Natural killer cell (primary cell): ENCODE data around the gene LARP1B. TPM values are rescaled to one million over a fixed set of nuclear protein-coding genes. Genes with fewer than 3 reads are reported as not detected.
"Not testable (repeated sequence)": the region's sequence is repeated elsewhere in the genome, so short reads cannot be mapped to it uniquely, and the experiment has no call there.

ENCODE experiments used
- ATAC-seq, 3 donors: fragments of 150-1000 bp in 2 of 3; fragments of 200-7000 bp in 1 of 3; cut with Tn5 transposase; 1 replicate in 1 of 3; 2 replicates in 2 of 3; pipeline ENCODE4 v1.10.0; 2021; ENCODE audit warnings: mild to moderate bottlenecking in 2 of 3, moderate library complexity in 2 of 3
- DNase-seq, 2 donors: peaks; one replicate each; pipeline versions ENCODE4 v3.0.0 to v3.0.0-alpha.2; 2013 to 2021; ENCODE audit warnings: mixed read lengths in 1 of 2
- H3K27ac ChIP-seq: one replicate; pipeline ENCODE4 v1.5.1; 2013; ENCODE audit warnings: mild to moderate bottlenecking, low read length
- H3K27me3 ChIP-seq: one replicate; pipeline ENCODE4 v1.6.1; 2013; ENCODE audit warnings: low read length; ENCODE audit not compliant: control insufficient read depth, insufficient read depth
- H3K36me3 ChIP-seq: one replicate; pipeline ENCODE4 v1.6.1; 2013; ENCODE audit warnings: low read length; ENCODE audit not compliant: control insufficient read depth, insufficient read depth
- H3K4me1 ChIP-seq: one replicate; pipeline ENCODE4 v1.6.1; 2013; ENCODE audit warnings: low read length; ENCODE audit not compliant: control insufficient read depth, insufficient read depth
- H3K4me3 ChIP-seq: one replicate; pipeline ENCODE4 v1.5.1; 2013; ENCODE audit warnings: low read length
- H3K9me3 ChIP-seq: one replicate; pipeline ENCODE4 v1.6.1; 2013; ENCODE audit warnings: low read length; ENCODE audit not compliant: control insufficient read depth, insufficient read depth
- H3K27ac Mint-ChIP-seq, 2 donors: one replicate each; pipeline ENCODE4 v1.8.0; 2022; ENCODE audit warnings: mild to moderate bottlenecking in 2 of 2, mixed read lengths in 2 of 2, moderate library complexity in 1 of 2
- H3K27me3 Mint-ChIP-seq, 2 donors: one replicate each; pipeline ENCODE4 v1.8.0; 2022; ENCODE audit warnings: low read depth in 2 of 2, mixed read lengths in 2 of 2
- H3K36me3 Mint-ChIP-seq: one replicate; pipeline ENCODE4 v1.8.0; 2022; ENCODE audit warnings: mixed read lengths
- H3K4me1 Mint-ChIP-seq, 2 donors: one replicate each; pipeline ENCODE4 v1.8.0; 2022; ENCODE audit warnings: mixed read lengths in 2 of 2
- H3K4me3 Mint-ChIP-seq: one replicate; pipeline ENCODE4 v1.8.0; 2022; ENCODE audit warnings: mild to moderate bottlenecking, moderate library complexity, mixed read lengths
- H3K9me3 Mint-ChIP-seq, 2 donors: one replicate each; pipeline ENCODE4 v1.8.0; 2022; ENCODE audit warnings: mixed read lengths in 2 of 2
- CTCF ChIP-seq: fragments of 200-600 bp; IDR thresholded peaks from one replicate; pipeline ENCODE4 v1.8.0; 2022; ENCODE audit warnings: antibody characterized with exemption
- WGBS: methylation state at CpG from one replicate; pipeline ENCODE4 v1.1.7; 2013; ENCODE audit warnings: missing lambda C conversion rate; ENCODE audit not compliant: insufficient coverage; 5-methylcytosine and 5-hydroxymethylcytosine counted together
- intact Hi-C: fragments of 100-400 bp; cut with micrococcal nuclease; formaldehyde crosslinking; loops from one replicate; pipeline ENCODE4 v1.14.2; 2022
- total RNA-seq, 4 donors: library from RNA; stranded (reverse); fragments of 120-200 nt in 1 of 4; gene quantifications; one replicate each; pipeline versions ENCODE4 v1.2.3 to v1.2.4, GENCODE V29; 2013 to 2022

The LARP1B gene
- total RNA-seq, 3 donors from 2014 or later (not counting 1 experiment from before 2014, with no cell fraction given): 8.5 to 10.7 (median 9.1) TPM

- H3K4me1 Mint-ChIP-seq, H3K9me3 Mint-ChIP-seq, H3K27ac Mint-ChIP-seq, H3K27ac ChIP-seq, H3K36me3 Mint-ChIP-seq, H3K4me1 ChIP-seq, H3K27me3 Mint-ChIP-seq, H3K4me3 ChIP-seq, ATAC-seq, H3K4me3 Mint-ChIP-seq, DNase-seq, H3K36me3 ChIP-seq, intact Hi-C loops, H3K27me3 ChIP-seq, H3K9me3 ChIP-seq: not testable (repeated sequence)
- 96% methylated on average over 8 of the region's 10 CpGs for WGBS
These were observed 5.5 kb upstream of the LARP1B start for GRCh38 chr4:128055441-128056206.

- Mint-ChIP-seq H3K4me1 (peaks cover 0 to 5% of the 10 kb centered on the region in 2 donors), H3K4me3 (no peak overlapping the region), H3K27me3 (peaks cover 0 to 3% of the 10 kb centered on the region in 2 donors), H3K36me3 (no peaks in the 10 kb centered on the region), H3K9me3 (no peaks in the 10 kb centered on the region), H3K27ac (no peak overlapping the region)
- Histone ChIP-seq H3K4me3 (no peak overlapping the region), H3K9me3 (no peaks in the 10 kb centered on the region), H3K27ac (no peak overlapping the region), H3K4me1 (peaks cover 7% of the 10 kb centered on the region), H3K36me3 (no peaks in the 10 kb centered on the region), H3K27me3 (no peaks in the 10 kb centered on the region)
- no peak for ATAC-seq
- DNase-seq: no peak
- intact Hi-C loops: no loop called here
- TF ChIP-seq CTCF: no peak
These were observed 4.7 kb upstream of the LARP1B start for GRCh38 chr4:128056396-128056795.

GRCh38 chr4:128060121-128060698 is 902 bp upstream of the LARP1B start:
- ATAC-seq (no peak), DNase-seq (peak in 1 of 2 donors; percentile 34)
- Mint-ChIP-seq H3K27ac (peak overlapping the region; percentile 77 to 80), H3K27me3 (no peaks in the 10 kb centered on the region), H3K4me1 (peaks cover 7 to 9% of the 10 kb centered on the region in 2 donors), H3K4me3 (peak overlapping the region; percentile 85), H3K36me3 (no peaks in the 10 kb centered on the region), H3K9me3 (no peaks in the 10 kb centered on the region)
- Histone ChIP-seq H3K4me3 (peak overlapping the region; percentile 38), H3K36me3 (no peaks in the 10 kb centered on the region), H3K27me3 (no peaks in the 10 kb centered on the region), H3K4me1 (peaks cover 15% of the 10 kb centered on the region), H3K9me3 (no peaks in the 10 kb centered on the region), H3K27ac (peak overlapping the region; percentile 90)
- intact Hi-C loops: loop anchor here (5.0 kb wide), 2 partner anchors 178 to 227 kb away; partner anchors contain the start of genes PGRMC2 and PLK4
- WGBS: 38% methylated on average over 17 of the region's 21 CpGs
- no peak for TF ChIP-seq CTCF
